ENCODE data around the gene IRF2BPL. TPM values are rescaled to one million over a fixed set of nuclear protein-coding genes. Genes with fewer than 3 reads are reported as not detected.

Gene IRF2BPL
- total and polyA plus RNA-seq, 9 of the 15 experiments (the other 6 are each of a cell fraction or from before 2014, with no cell fraction given): 0.52 to 21.6 (median 2.5) TPM

DNA sequence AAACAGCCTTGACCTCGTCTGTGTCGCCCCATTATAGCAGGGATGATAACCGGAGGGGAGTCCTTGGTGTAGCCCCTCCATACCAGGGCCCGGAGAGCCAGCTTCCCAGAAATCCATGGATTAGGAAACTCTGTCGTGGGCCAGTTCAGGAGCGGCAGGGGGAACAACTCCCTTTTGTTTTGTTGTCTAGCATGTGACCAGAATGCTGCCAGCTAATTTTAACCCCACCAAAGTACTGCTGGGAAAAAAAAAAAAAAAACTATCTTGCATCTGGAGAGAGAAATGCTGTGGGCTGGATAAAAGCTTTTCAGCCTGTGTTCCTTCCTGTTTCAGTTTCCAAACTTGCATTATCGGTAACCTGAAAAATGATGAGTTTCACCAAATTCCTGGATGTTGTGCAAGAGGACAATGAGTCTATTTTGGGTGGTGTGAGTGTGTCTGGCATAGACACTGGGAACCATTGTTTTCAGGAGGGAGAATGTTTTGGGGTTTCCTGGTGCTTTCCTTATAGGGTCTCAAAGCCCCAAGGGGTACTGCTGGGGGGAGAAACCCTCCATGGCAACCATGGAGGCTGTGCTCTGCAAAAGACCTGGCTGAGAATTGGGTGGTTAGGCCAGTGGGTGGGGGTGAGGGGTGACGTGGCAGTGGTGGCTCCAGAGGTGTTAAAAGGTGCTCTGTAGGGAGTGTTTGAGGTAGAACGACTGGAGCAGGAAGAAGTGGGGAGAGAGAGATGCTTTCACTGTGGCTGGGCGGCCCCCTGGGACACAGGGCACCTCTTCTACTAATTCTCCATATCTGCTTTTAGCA, 14.9 kb upstream of the IRF2BPL start (continued):
- TF ChIP-seq ELF1 (tag; IDR thresholded peaks at IDR 0.05) (peak; percentile 54; the same call in 1 of the 2 replicates), RBM14 (IDR thresholded peaks at IDR 0.05; ENCODE audit: borderline replicate concordance, insufficient read depth, low read depth, low read length) (no peak), ZNF785 (CRISPR knock-in tag; IDR thresholded peaks at IDR 0.05) (no peak), MAFK (IDR thresholded peaks at IDR 0.05; ENCODE audit: low read length) (peak; percentile 32; the same call in 1 of the 2 replicates), NBN (IDR thresholded peaks at IDR 0.05; ENCODE audit: low read depth) (no peak), RNF2 (IDR thresholded peaks at IDR 0.05) (peak; percentile 38; the same call in 1 of the 2 replicates), NFRKB (IDR thresholded peaks at IDR 0.05; ENCODE audit: low read depth) (no peak), IRF2 (CRISPR knock-in tag; IDR thresholded peaks at IDR 0.05) (no peak), NRF1 (conservative IDR thresholded peaks at IDR 0.05 in 1 of 2, IDR thresholded peaks at IDR 0.05 in 1 of 2) (no peak), POLR2B (IDR thresholded peaks at IDR 0.05; ENCODE audit: low read depth, partially characterized antibody) (no peak), ZNF197 (CRISPR knock-in tag; IDR thresholded peaks at IDR 0.05; ENCODE audit: low read depth) (no peak), ATF1 (CRISPR knock-in tag; IDR thresholded peaks at IDR 0.05) (no peak), ATF1 (tag; IDR thresholded peaks at IDR 0.05) (peak; percentile 30; the same call in 1 of the 2 replicates), RFX1 (IDR thresholded peaks at IDR 0.05) (peak; percentile 22; the same call in 1 of the 2 replicates), TAF1 (IDR thresholded peaks at IDR 0.05; ENCODE audit: control insufficient read depth, extremely low read depth, insufficient read depth, low read length, severe bottlenecking) (no peak), YBX1 (IDR thresholded peaks at IDR 0.05) (no peak), BRD4 (IDR thresholded peaks at IDR 0.05) (no peak), ZNF766 (CRISPR knock-in tag; conservative IDR thresholded peaks at IDR 0.05) (peak; percentile 55), CCNT2 (IDR thresholded peaks at IDR 0.05; ENCODE audit: borderline replicate concordance, extremely low read depth, insufficient read length, low read depth, low read length) (no peak)
- TF ChIP-seq, protein P1, sequence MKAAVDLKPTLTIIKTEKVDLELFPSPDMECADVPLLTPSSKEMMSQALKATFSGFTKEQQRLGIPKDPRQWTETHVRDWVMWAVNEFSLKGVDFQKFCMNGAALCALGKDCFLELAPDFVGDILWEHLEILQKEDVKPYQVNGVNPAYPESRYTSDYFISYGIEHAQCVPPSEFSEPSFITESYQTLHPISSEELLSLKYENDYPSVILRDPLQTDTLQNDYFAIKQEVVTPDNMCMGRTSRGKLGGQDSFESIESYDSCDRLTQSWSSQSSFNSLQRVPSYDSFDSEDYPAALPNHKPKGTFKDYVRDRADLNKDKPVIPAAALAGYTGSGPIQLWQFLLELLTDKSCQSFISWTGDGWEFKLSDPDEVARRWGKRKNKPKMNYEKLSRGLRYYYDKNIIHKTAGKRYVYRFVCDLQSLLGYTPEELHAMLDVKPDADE (conservative IDR thresholded peaks at IDR 0.05; ENCODE audit: control insufficient read depth, low read depth, low read length): no peak
- TF ChIP-seq, protein P2, sequence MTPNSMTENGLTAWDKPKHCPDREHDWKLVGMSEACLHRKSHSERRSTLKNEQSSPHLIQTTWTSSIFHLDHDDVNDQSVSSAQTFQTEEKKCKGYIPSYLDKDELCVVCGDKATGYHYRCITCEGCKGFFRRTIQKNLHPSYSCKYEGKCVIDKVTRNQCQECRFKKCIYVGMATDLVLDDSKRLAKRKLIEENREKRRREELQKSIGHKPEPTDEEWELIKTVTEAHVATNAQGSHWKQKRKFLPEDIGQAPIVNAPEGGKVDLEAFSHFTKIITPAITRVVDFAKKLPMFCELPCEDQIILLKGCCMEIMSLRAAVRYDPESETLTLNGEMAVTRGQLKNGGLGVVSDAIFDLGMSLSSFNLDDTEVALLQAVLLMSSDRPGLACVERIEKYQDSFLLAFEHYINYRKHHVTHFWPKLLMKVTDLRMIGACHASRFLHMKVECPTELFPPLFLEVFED (CRISPR knock-in tag; conservative IDR thresholded peaks at IDR 0.05): no peak
- TF ChIP-seq, protein P3, sequence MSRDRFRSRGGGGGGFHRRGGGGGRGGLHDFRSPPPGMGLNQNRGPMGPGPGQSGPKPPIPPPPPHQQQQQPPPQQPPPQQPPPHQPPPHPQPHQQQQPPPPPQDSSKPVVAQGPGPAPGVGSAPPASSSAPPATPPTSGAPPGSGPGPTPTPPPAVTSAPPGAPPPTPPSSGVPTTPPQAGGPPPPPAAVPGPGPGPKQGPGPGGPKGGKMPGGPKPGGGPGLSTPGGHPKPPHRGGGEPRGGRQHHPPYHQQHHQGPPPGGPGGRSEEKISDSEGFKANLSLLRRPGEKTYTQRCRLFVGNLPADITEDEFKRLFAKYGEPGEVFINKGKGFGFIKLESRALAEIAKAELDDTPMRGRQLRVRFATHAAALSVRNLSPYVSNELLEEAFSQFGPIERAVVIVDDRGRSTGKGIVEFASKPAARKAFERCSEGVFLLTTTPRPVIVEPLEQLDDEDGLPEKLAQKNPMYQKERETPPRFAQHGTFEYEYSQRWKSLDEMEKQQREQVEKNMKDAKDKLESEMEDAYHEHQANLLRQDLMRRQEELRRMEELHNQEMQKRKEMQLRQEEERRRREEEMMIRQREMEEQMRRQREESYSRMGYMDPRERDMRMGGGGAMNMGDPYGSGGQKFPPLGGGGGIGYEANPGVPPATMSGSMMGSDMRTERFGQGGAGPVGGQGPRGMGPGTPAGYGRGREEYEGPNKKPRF (IDR thresholded peaks at IDR 0.05; ENCODE audit: low read depth, low read length): no peak
- TF ChIP-seq, protein P4, sequence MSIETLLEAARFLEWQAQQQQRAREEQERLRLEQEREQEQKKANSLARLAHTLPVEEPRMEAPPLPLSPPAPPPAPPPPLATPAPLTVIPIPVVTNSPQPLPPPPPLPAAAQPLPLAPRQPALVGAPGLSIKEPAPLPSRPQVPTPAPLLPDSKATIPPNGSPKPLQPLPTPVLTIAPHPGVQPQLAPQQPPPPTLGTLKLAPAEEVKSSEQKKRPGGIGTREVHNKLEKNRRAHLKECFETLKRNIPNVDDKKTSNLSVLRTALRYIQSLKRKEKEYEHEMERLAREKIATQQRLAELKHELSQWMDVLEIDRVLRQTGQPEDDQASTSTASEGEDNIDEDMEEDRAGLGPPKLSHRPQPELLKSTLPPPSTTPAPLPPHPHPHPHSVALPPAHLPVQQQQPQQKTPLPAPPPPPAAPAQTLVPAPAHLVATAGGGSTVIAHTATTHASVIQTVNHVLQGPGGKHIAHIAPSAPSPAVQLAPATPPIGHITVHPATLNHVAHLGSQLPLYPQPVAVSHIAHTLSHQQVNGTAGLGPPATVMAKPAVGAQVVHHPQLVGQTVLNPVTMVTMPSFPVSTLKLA (conservative IDR thresholded peaks at IDR 0.05): peak in 1 of 2 experiments; percentile 35; a peak in 1 of 4 replicates

Measured in K562 (cell line).